Muscle layer of duodenum (tissue), 2 donors: ENCODE data around the gene ARID4B.

Source experiments
- H3K27ac ChIP-seq: one replicate; pipeline ENCODE4 v1.7.0; 2013; ENCODE audit warnings: mild to moderate bottlenecking, low read length
- H3K27me3 ChIP-seq: one replicate; pipeline ENCODE4 v1.7.0; 2013; ENCODE audit warnings: low read depth, mild to moderate bottlenecking, control low read depth, low read length
- H3K36me3 ChIP-seq, 2 donors: one replicate each; pipeline ENCODE4 v1.7.0; 2013; ENCODE audit warnings: low read length in 2 of 2, control low read depth in 1 of 2, mild to moderate bottlenecking in 1 of 2; ENCODE audit not compliant: insufficient read depth in 2 of 2, control insufficient read depth in 1 of 2
- H3K4me1 ChIP-seq, 2 donors: one replicate each; pipeline ENCODE4 v1.7.0; 2013; ENCODE audit warnings: low read length in 2 of 2, mild to moderate bottlenecking in 2 of 2, control low read depth in 1 of 2, moderate library complexity in 1 of 2; ENCODE audit not compliant: insufficient read depth in 2 of 2, control insufficient read depth in 1 of 2
- H3K4me3 ChIP-seq, 2 donors: one replicate each; pipeline ENCODE4 v1.7.0; 2013; ENCODE audit warnings: low read length in 2 of 2, low read depth in 1 of 2, mild to moderate bottlenecking in 1 of 2
- H3K9me3 ChIP-seq, 2 donors: one replicate each; pipeline ENCODE4 v1.7.0; 2013; ENCODE audit warnings: low read length in 2 of 2, control low read depth in 1 of 2, mild to moderate bottlenecking in 1 of 2; ENCODE audit not compliant: control insufficient read depth in 1 of 2
- donor health status: healthy.

ARID4B gene

DNA sequence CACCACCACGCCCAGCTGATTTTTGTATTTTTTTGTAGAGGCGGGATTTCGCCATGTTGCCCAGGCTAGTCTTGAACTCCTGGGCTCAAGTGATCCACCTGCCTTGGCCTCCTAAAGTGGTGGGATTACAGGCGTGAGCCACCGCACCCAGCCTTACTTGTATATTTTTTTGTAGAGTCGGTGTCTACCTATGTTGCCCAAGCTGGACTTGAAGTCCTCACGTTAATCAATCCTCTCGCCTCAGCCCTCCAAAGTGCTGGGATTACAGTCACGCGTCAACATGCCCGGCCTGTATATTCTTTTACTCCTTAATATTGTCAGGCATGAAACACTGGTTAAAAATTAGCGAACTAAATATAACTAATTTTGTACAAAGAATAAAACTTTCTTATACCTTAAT, 193.8 kb downstream of the ARID4B start:
- Histone ChIP-seq H3K27ac (no peak overlapping the region), H3K4me3 (no peak overlapping the region), H3K9me3 (no peaks in the 10 kb centered on the region), H3K4me1 (no peaks in the 10 kb centered on the region), H3K27me3 (no peaks in the 10 kb centered on the region), H3K36me3 (peaks cover 49 to 51% of the 10 kb centered on the region in 2 donors)

DNA sequence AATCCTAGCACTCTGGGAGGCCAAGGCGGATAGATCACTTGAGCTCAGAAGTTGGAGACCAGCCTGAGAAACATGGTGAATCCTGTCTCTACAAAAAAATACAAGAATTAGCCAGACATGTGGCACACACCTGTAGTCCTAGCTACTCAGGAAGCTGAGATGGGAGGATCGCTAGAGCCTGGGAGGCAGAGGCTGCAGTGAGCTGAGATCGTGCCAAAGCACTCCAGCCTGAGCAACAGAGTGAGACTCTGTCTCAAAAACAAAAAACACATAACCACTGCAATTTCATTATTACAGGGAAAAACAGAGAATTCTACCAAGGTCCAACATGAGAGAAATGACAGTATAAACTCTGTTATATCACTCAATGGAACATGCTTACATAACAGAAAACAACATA, 194.9 kb downstream of the ARID4B start:
- no peak overlapping the region for H3K27ac ChIP-seq
- H3K36me3 ChIP-seq, result peaks cover 41 to 46% of the 10 kb centered on the region in 2 donors
- H3K4me1 ChIP-seq, result no peaks in the 10 kb centered on the region
- no peaks in the 10 kb centered on the region for H3K9me3 ChIP-seq
- H3K27me3 ChIP-seq, result no peaks in the 10 kb centered on the region
- H3K4me3 ChIP-seq, result no peak overlapping the region

GRCh38 chr1:235131961-235132360, 196.0 kb downstream of the ARID4B start:
- H3K9me3 ChIP-seq, result no peaks in the 10 kb centered on the region
- H3K36me3 ChIP-seq, result peaks cover 32 to 37% of the 10 kb centered on the region in 2 donors
- no peaks in the 10 kb centered on the region for H3K27me3 ChIP-seq
- H3K27ac ChIP-seq, result no peak overlapping the region
- H3K4me1 ChIP-seq, result peaks cover 0 to 6% of the 10 kb centered on the region in 2 donors
- no peak overlapping the region for H3K4me3 ChIP-seq

- no peak overlapping the region for H3K27ac ChIP-seq
- peaks cover 20 to 28% of the 10 kb centered on the region in 2 donors for H3K36me3 ChIP-seq
- peaks cover 0 to 16% of the 10 kb centered on the region in 2 donors for H3K4me1 ChIP-seq
- H3K9me3 ChIP-seq, result no peaks in the 10 kb centered on the region
- no peaks in the 10 kb centered on the region for H3K27me3 ChIP-seq
- no peak overlapping the region for H3K4me3 ChIP-seq
These were observed 197.2 kb downstream of the ARID4B start for GRCh38 chr1:235130766-235131270.

- Histone ChIP-seq H3K4me3 (no peak overlapping the region), H3K4me1 (peaks cover 0 to 19% of the 10 kb centered on the region in 2 donors), H3K27ac (no peak overlapping the region), H3K9me3 (no peaks in the 10 kb centered on the region), H3K36me3 (peaks cover 16 to 22% of the 10 kb centered on the region in 2 donors), H3K27me3 (no peaks in the 10 kb centered on the region)
These were observed 198.0 kb downstream of the ARID4B start for GRCh38 chr1:235129774-235130570.

DNA sequence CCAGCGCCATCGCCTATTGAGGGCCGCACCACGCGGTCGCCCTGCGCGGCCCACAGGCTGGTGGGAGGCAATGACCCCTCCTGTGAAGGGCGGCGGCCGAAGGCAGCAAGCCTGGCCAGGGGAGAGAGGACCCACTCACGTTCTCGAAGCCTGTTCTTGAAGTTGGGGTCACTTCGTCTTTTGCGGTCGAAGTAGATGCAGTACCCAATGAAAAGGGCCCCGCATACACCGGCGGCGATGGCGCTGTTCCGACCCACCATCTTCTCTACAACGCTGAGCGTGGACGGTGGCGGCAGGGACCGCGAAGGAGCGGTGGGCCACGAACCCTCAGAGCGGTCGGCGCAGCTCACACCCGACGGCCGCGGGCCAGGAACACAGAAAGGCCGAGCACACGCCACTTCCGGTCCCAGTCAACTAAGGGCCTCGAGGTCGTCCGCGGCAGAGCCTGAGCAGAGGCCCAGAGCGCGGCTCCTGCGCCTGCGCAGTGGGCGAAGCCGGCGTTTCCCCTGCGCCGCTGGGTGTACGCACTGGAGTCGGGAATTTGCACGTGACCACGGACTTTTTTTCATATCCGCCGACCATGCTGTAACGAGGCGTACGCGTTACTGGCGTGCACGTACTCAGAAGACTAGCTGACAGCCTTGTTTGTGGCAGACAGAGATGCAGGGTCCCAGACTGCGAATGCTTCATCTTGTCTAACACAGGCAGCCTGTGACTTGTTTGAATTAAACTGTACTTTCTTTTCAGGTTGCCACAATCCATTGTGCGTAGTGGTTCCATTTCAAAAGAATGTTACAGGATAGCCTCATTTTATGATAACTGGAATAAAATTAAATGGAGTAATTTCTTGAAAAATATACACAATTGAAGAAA, 199.3 kb downstream of the ARID4B start, which contains the start of gene TOMM20:
TSS of gene TOMM20 (minus strand) at position 382 of the 873 bp plus-strand sequence. CDS start at position 260, 122 bp downstream.
- H3K36me3 ChIP-seq, result peaks cover 10 to 25% of the 10 kb centered on the region in 2 donors

GRCh38 chr1:235127732-235128455, 200.1 kb downstream of the ARID4B start:
- Histone ChIP-seq H3K27me3 (no peaks in the 10 kb centered on the region), H3K36me3 (peaks cover 5 to 21% of the 10 kb centered on the region in 2 donors), H3K9me3 (no peaks in the 10 kb centered on the region), H3K27ac (peak overlapping the region; percentile 91), H3K4me1 (peaks cover 0 to 25% of the 10 kb centered on the region in 2 donors), H3K4me3 (peak overlapping the region; percentile 84 to 99)

More for the DNA sequence above, 199.3 kb downstream of the ARID4B start, which contains the start of gene TOMM20:
- Histone ChIP-seq H3K9me3 (no peaks in the 10 kb centered on the region), H3K4me1 (peaks cover 0 to 25% of the 10 kb centered on the region in 2 donors), H3K27ac (peak within 1 kb of the TSS; percentile 91), H3K4me3 (peak within 1 kb of the TSS; percentile 84 to 99), H3K27me3 (no peaks in the 10 kb centered on the region)

- Histone ChIP-seq H3K36me3 (peaks cover 0 to 20% of the 10 kb centered on the region in 2 donors), H3K27ac (no peak overlapping the region), H3K4me3 (peak overlapping the region; percentile 84 to 99), H3K4me1 (peaks cover 0 to 31% of the 10 kb centered on the region in 2 donors), H3K9me3 (no peaks in the 10 kb centered on the region), H3K27me3 (no peaks in the 10 kb centered on the region)
These were observed 200.8 kb downstream of the ARID4B start for GRCh38 chr1:235127203-235127602.

- Histone ChIP-seq H3K4me1 (peaks cover 0 to 31% of the 10 kb centered on the region in 2 donors), H3K27ac (no peak overlapping the region), H3K36me3 (peaks cover 1 to 18% of the 10 kb centered on the region in 2 donors), H3K4me3 (no peak overlapping the region), H3K27me3 (no peaks in the 10 kb centered on the region), H3K9me3 (no peaks in the 10 kb centered on the region)
These were observed 203.3 kb downstream of the ARID4B start for GRCh38 chr1:235124665-235125064.

GRCh38 chr1:235124111-235124510, 203.9 kb downstream of the ARID4B start:
- H3K4me3 ChIP-seq, result no peak overlapping the region

More at GRCh38 chr1:235124111-235124510, 203.9 kb downstream of the ARID4B start:
- no peaks in the 10 kb centered on the region for H3K27me3 ChIP-seq
- peaks cover 0 to 31% of the 10 kb centered on the region in 2 donors for H3K4me1 ChIP-seq
- H3K27ac ChIP-seq, result no peak overlapping the region
- no peaks in the 10 kb centered on the region for H3K9me3 ChIP-seq
- peaks cover 7 to 20% of the 10 kb centered on the region in 2 donors for H3K36me3 ChIP-seq
